ENCODE measurements around the gene SYK.

SYK gene

GRCh38 chr9:90836411-90837080, 34.9 kb downstream of the SYK start:
- no peak for TF ChIP-seq CTCF (IDR thresholded peaks at IDR 0.05)

- no peak; the same call in 1 of the 2 replicates for TF ChIP-seq CTCF (IDR thresholded peaks at IDR 0.05)
Measured at GRCh38 chr9:90838098-90838497, 36.5 kb downstream of the SYK start.

- no peak for TF ChIP-seq CTCF (IDR thresholded peaks at IDR 0.05)
Measured at GRCh38 chr9:90838581-90839154, 37.0 kb downstream of the SYK start.

- no peak for TF ChIP-seq CTCF (IDR thresholded peaks at IDR 0.05)
Measured at GRCh38 chr9:90839183-90839728, 37.6 kb downstream of the SYK start.

GRCh38 chr9:90840696-90841095, 39.1 kb downstream of the SYK start:
- TF ChIP-seq CTCF (IDR thresholded peaks at IDR 0.05) = no peak

- TF ChIP-seq CTCF (IDR thresholded peaks at IDR 0.05) = no peak
Measured at GRCh38 chr9:90841213-90841612, 39.6 kb downstream of the SYK start.

GRCh38 chr9:90841615-90842014, 40.0 kb downstream of the SYK start:
- TF ChIP-seq CTCF (IDR thresholded peaks at IDR 0.05) = no peak

Data from LNCAP (cell line).